Suprapubic skin (tissue), 3 donors: ENCODE data around the gene SRBD1.

ENCODE experiments used
- POLR2A ChIP-seq, 2 donors: fragments of 450-650 bp; IDR thresholded peaks; one replicate each; pipeline ENCODE4 v1.6.1; 2017; ENCODE audit warnings: antibody characterized with exemption in 2 of 2, mild to moderate bottlenecking in 2 of 2, moderate library complexity in 2 of 2
- TF ChIP-seq, protein P1 (sequence below), 2 donors: fragments of 200-600 bp in 1 of 2; fragments of 450-650 bp in 1 of 2; sonication (generic) in 1 of 2; IDR thresholded peaks; one replicate each; pipeline ENCODE4 v1.5.1; 2016 to 2019; ENCODE audit warnings: antibody characterized with exemption in 2 of 2, mild to moderate bottlenecking in 1 of 2, moderate library complexity in 1 of 2

DNA sequence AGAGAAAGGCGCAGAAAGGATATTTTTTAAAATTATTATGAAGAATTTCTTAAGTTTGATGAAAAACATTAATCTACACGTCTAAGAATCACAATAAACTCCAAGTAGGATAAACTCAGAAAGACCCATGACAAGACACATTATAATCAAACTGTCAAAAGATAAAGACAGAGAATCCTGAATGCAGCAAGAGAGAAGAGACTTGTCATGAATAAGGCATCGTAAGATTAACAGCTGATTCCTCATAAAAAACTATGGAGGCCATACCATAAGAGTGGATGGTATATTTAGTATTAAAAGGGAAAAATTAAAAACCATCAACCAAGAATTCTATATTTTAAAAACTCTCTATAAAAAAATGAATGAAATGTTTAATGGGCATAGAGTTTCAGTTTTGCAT lies 39.1 kb downstream of the SRBD1 start:
- TF ChIP-seq, protein P1, sequence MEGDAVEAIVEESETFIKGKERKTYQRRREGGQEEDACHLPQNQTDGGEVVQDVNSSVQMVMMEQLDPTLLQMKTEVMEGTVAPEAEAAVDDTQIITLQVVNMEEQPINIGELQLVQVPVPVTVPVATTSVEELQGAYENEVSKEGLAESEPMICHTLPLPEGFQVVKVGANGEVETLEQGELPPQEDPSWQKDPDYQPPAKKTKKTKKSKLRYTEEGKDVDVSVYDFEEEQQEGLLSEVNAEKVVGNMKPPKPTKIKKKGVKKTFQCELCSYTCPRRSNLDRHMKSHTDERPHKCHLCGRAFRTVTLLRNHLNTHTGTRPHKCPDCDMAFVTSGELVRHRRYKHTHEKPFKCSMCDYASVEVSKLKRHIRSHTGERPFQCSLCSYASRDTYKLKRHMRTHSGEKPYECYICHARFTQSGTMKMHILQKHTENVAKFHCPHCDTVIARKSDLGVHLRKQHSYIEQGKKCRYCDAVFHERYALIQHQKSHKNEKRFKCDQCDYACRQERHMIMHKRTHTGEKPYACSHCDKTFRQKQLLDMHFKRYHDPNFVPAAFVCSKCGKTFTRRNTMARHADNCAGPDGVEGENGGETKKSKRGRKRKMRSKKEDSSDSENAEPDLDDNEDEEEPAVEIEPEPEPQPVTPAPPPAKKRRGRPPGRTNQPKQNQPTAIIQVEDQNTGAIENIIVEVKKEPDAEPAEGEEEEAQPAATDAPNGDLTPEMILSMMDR (IDR thresholded peaks at IDR 0.05): no peak
- no peak for TF ChIP-seq POLR2A (IDR thresholded peaks at IDR 0.05)
